ENCODE measurements around the gene FANCD2.
"Not testable (repeated sequence)": the region's sequence is repeated elsewhere in the genome, so short reads cannot be mapped to it uniquely, and the experiment has no call there.

The FANCD2 gene

DNA sequence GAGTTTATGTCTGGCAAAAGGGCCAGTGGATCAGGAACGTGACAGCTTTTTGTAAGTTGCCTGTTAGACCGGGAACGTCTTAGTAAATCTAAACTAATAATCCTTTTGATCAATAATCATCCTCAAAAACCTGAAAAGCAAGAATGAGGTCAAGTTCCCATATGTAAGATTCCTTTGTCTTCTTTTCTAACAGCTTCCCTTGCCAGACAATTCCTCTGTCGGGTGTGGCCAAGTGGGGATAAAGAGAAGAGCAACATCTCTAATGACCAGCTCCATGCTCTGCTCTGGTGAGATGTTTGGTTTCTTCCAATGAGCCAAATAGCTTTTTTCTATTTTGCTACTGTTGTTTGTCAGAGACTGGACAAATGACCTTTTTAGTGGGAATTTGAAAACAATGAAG is 62.0 kb downstream of the FANCD2 start:
- Histone ChIP-seq H3K4me1 (ENCODE audit: insufficient read depth, poor library complexity, severe bottlenecking) (peaks cover 4% of the 10 kb centered on the region), H3K27ac (ENCODE audit: poor library complexity, severe bottlenecking) (no peak overlapping the region), H3K27me3 (ENCODE audit: insufficient read depth, poor library complexity, severe bottlenecking) (no peaks in the 10 kb centered on the region), H3K9me3 (ENCODE audit: severe bottlenecking) (no peaks in the 10 kb centered on the region), H3K36me3 (ENCODE audit: low read depth) (peaks cover 79% of the 10 kb centered on the region), H3K4me3 (ENCODE audit: severe bottlenecking) (no peak overlapping the region)
- DNase-seq (ENCODE audit: low spot score) (no peak), ATAC-seq (ENCODE audit: low read depth) (no peak)
- TF ChIP-seq, protein P1, sequence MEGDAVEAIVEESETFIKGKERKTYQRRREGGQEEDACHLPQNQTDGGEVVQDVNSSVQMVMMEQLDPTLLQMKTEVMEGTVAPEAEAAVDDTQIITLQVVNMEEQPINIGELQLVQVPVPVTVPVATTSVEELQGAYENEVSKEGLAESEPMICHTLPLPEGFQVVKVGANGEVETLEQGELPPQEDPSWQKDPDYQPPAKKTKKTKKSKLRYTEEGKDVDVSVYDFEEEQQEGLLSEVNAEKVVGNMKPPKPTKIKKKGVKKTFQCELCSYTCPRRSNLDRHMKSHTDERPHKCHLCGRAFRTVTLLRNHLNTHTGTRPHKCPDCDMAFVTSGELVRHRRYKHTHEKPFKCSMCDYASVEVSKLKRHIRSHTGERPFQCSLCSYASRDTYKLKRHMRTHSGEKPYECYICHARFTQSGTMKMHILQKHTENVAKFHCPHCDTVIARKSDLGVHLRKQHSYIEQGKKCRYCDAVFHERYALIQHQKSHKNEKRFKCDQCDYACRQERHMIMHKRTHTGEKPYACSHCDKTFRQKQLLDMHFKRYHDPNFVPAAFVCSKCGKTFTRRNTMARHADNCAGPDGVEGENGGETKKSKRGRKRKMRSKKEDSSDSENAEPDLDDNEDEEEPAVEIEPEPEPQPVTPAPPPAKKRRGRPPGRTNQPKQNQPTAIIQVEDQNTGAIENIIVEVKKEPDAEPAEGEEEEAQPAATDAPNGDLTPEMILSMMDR (IDR thresholded peaks at IDR 0.05; ENCODE audit: poor library complexity, severe bottlenecking), result no peak

DNA sequence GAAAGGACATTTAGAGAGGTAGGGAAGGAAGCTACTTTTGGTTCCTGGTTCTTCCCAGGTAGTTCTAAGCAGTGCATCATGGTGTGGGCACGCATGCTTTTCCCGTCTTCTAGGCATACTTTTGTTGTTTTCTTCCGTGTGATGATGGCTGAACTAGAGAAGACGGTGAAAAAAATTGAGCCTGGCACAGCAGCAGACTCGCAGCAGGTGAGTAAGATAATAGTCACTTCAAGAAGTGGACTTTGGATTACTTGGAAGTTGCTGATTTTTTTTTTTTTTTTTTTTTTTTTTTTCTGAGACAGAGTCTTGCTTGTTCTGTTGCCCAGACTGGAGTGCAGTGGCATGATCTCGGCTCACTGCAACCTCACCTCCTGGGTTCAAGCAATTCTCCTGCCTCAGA is 63.9 kb downstream of the FANCD2 start:
- no peak overlapping the region for H3K4me3 ChIP-seq (ENCODE audit: severe bottlenecking)
- H3K27me3 ChIP-seq (ENCODE audit: insufficient read depth, poor library complexity, severe bottlenecking), result no peaks in the 10 kb centered on the region
- DNase-seq (ENCODE audit: low spot score) (no peak), ATAC-seq (ENCODE audit: low read depth) (no peak)
- peaks cover 4% of the 10 kb centered on the region for H3K4me1 ChIP-seq (ENCODE audit: insufficient read depth, poor library complexity, severe bottlenecking)
- peaks cover 88% of the 10 kb centered on the region for H3K36me3 ChIP-seq (ENCODE audit: low read depth)
- TF ChIP-seq, protein P1 (IDR thresholded peaks at IDR 0.05; ENCODE audit: poor library complexity, severe bottlenecking), result no peak
- no peak overlapping the region for H3K27ac ChIP-seq (ENCODE audit: poor library complexity, severe bottlenecking)
- no peaks in the 10 kb centered on the region for H3K9me3 ChIP-seq (ENCODE audit: severe bottlenecking)

DNA sequence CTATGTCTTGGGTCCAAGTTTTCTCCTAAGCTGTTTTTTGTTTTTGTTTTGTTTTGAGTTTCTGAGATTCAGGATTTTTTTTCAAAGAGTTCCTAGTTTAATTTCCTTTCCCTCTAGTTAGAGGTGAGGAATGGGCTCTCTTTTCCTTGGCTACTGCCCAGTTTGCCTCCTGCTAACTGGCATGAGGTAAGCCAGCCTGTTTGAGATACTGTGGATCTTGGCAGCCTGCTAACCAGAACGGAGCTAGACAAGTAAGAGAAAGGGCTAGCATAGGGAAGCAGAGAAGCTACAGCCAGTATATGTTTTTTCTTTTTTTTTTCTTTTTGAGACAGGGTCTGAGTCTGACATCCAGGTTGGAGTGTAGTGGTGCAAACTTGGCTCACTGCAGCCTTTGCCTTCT is 64.5 kb downstream of the FANCD2 start:
- H3K27ac ChIP-seq (ENCODE audit: poor library complexity, severe bottlenecking); H3K27me3 ChIP-seq (ENCODE audit: insufficient read depth, poor library complexity, severe bottlenecking); H3K4me1 ChIP-seq (ENCODE audit: insufficient read depth, poor library complexity, severe bottlenecking); ATAC-seq (ENCODE audit: low read depth); H3K4me3 ChIP-seq (ENCODE audit: severe bottlenecking); H3K9me3 ChIP-seq (ENCODE audit: severe bottlenecking); DNase-seq (ENCODE audit: low spot score): not testable (repeated sequence)
- H3K36me3 ChIP-seq (ENCODE audit: low read depth), result peaks cover 86% of the 10 kb centered on the region

DNA sequence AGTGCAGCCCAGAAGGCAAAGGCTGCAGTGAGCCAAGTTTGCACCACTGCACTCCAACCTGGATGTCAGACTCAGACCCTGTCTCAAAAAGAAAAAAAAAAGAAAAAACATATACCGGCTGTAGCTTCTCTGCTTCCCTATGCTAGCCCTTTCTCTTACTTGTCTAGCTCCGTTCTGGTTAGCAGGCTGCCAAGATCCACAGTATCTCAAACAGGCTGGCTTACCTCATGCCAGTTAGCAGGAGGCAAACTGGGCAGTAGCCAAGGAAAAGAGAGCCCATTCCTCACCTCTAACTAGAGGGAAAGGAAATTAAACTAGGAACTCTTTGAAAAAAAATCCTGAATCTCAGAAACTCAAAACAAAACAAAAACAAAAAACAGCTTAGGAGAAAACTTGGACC is 65.2 kb downstream of the FANCD2 start:
- H3K9me3 ChIP-seq (ENCODE audit: severe bottlenecking); H3K27me3 ChIP-seq (ENCODE audit: insufficient read depth, poor library complexity, severe bottlenecking); H3K4me1 ChIP-seq (ENCODE audit: insufficient read depth, poor library complexity, severe bottlenecking); H3K4me3 ChIP-seq (ENCODE audit: severe bottlenecking); ATAC-seq (ENCODE audit: low read depth); H3K27ac ChIP-seq (ENCODE audit: poor library complexity, severe bottlenecking); DNase-seq (ENCODE audit: low spot score): not testable (repeated sequence)
- peaks cover 85% of the 10 kb centered on the region for H3K36me3 ChIP-seq (ENCODE audit: low read depth)

DNA sequence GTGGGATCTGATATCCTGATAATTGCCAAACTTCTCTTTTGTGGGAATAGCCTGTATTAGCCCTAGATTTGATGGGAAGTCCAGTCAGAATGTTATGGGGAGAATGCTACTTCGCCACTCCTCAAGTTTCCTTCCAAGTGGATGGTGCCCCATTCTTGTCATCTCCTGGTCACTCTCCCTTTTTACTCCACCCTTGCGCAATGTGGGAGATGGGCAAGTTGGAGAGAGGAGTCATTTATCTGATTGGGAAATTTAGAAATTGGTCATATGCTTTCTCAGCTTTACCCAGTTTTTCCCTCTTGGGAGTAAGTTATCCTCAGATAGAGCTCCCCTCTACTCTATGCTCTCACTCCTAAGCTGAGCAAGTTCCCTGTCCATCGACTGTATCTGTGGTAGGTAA is 67.4 kb downstream of the FANCD2 start:
- H3K27me3 ChIP-seq (ENCODE audit: insufficient read depth, poor library complexity, severe bottlenecking), result no peaks in the 10 kb centered on the region
- no peaks in the 10 kb centered on the region for H3K9me3 ChIP-seq (ENCODE audit: severe bottlenecking)
- H3K36me3 ChIP-seq (ENCODE audit: low read depth), result peaks cover 80% of the 10 kb centered on the region
- TF ChIP-seq, protein P1 (IDR thresholded peaks at IDR 0.05; ENCODE audit: poor library complexity, severe bottlenecking), result no peak
- no peaks in the 10 kb centered on the region for H3K4me1 ChIP-seq (ENCODE audit: insufficient read depth, poor library complexity, severe bottlenecking)
- no peak for ATAC-seq (ENCODE audit: low read depth)
- H3K27ac ChIP-seq (ENCODE audit: poor library complexity, severe bottlenecking), result no peak overlapping the region
- no peak overlapping the region for H3K4me3 ChIP-seq (ENCODE audit: severe bottlenecking)
- DNase-seq (ENCODE audit: low spot score), result no peak

DNA sequence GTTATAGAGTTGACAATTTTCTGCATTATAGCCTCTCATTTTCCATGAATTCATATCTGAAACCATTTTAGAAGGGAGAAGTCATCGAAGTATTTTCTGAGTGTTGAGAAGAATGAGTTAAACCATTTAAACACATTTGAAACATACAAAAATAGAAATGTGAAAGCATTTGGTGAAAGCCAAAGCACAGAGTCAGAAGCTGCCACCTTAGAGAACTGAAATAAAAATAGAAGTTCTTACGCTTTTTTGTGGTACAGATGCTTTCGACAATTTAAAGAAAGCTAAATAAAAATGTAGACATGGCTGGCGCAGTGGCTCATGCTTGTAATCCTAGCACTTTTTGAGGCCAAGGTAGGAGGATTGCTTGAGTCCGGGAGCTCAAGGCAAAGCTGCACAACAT is 72.8 kb downstream of the FANCD2 start:
- no peaks in the 10 kb centered on the region for H3K9me3 ChIP-seq (ENCODE audit: severe bottlenecking)
- no peaks in the 10 kb centered on the region for H3K27me3 ChIP-seq (ENCODE audit: insufficient read depth, poor library complexity, severe bottlenecking)
- no peak for DNase-seq (ENCODE audit: low spot score)
- H3K27ac ChIP-seq (ENCODE audit: poor library complexity, severe bottlenecking), result no peak overlapping the region
- no peak for ATAC-seq (ENCODE audit: low read depth)
- TF ChIP-seq, protein P1 (IDR thresholded peaks at IDR 0.05; ENCODE audit: poor library complexity, severe bottlenecking), result no peak
- peaks cover 54% of the 10 kb centered on the region for H3K36me3 ChIP-seq (ENCODE audit: low read depth)
- H3K4me1 ChIP-seq (ENCODE audit: insufficient read depth, poor library complexity, severe bottlenecking), result no peaks in the 10 kb centered on the region
- no peak overlapping the region for H3K4me3 ChIP-seq (ENCODE audit: severe bottlenecking)
